Astrocyte (in vitro differentiated cells and primary cell): ENCODE results near the gene CREB5.

ENCODE experiments used
- CTCF ChIP-seq: IDR thresholded peaks from 2 replicates; pipeline ENCODE4 v1.5.1; 2011; ENCODE audit warnings: low read depth, mild to moderate bottlenecking, inconsistent platforms, low read length, moderate library complexity; ENCODE audit not compliant: insufficient read depth
- EZH2 ChIP-seq: IDR thresholded peaks from 2 replicates; pipeline ENCODE4 v1.6.1; 2012; ENCODE audit warnings: mild to moderate bottlenecking, low read length, inconsistent platforms; ENCODE audit not compliant: insufficient read depth

- TF ChIP-seq CTCF: no peak
- TF ChIP-seq EZH2: no peak
These were observed 6.6 kb downstream of the CREB5 start for GRCh38 chr7:28418966-28419365.
